HL-60 (cell line): ENCODE results near the gene CAP1.
"Not testable (repeated sequence)": the region's sequence is repeated elsewhere in the genome, so short reads cannot be mapped to it uniquely, and the experiment has no call there.

Source experiments
- DNase-seq, 2 experiments: peaks; one replicate each; pipeline ENCODE4 v3.0.0-alpha.2; 2010 to 2020; ENCODE audit warnings: low read depth in 1 of 2, low spot score in 1 of 2
- H3K27ac ChIP-seq: fragments of 250-450 bp; sonication (Bioruptor Pico); replicated peaks from 2 replicates; pipeline ENCODE4 v1.5.1; 2020; ENCODE audit warnings: mild to moderate bottlenecking, moderate library complexity
- H3K27me3 ChIP-seq: fragments of 250-450 bp; sonication (Bioruptor Pico); 2 replicates; pipeline ENCODE4 v1.5.1; 2021; ENCODE audit warnings: mild to moderate bottlenecking, moderate library complexity; ENCODE audit not compliant: insufficient read depth, poor library complexity, severe bottlenecking
- H3K4me3 ChIP-seq: replicated peaks from 2 replicates; pipeline ENCODE4 v1.5.1; 2011; ENCODE audit warnings: mild to moderate bottlenecking, control low read depth, low read length; ENCODE audit not compliant: insufficient read depth
- GABPA ChIP-seq: IDR thresholded peaks from 2 replicates; pipeline ENCODE4 v1.6.1; 2012; ENCODE audit warnings: low read depth
- POLR2AphosphoS5 ChIP-seq: IDR thresholded peaks from 2 replicates; pipeline ENCODE4 v1.6.1; 2012; ENCODE audit warnings: low read depth
- SPI1 ChIP-seq: IDR thresholded peaks from 2 replicates; pipeline ENCODE4 v1.6.1; 2012; ENCODE audit warnings: low read depth, mild to moderate bottlenecking, borderline replicate concordance
- TF ChIP-seq, protein P1 (sequence below): IDR thresholded peaks from 2 replicates; pipeline ENCODE4 v1.6.1; 2012; ENCODE audit warnings: low read depth; ENCODE audit not compliant: insufficient replicate concordance
- TF ChIP-seq, protein P2 (sequence below): IDR thresholded peaks from one replicate; pipeline ENCODE4 v1.5.1; 2011; ENCODE audit warnings: low read length, control low read depth, inconsistent platforms; ENCODE audit not compliant: insufficient read depth

The CAP1 gene

DNA sequence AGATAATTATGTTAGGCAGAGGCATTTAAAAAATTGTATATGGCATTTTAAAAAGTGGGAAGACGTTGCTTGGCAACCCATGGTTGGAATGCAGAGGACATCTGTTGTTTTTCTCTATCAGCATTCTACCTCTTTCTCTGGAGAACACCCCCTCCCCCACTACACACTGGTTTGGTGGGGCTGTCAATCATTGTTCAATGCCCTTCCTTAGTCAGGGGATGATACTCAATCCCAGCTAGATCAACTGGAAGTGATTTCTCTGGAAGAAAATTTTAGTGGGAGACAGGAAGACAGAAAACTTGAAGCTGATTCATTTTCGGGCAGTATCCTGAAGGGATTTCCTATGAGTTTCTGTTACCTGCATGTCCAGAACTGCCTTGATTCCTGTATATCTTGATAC lies 35.7 kb upstream of the CAP1 start:
- no peak overlapping the region for H3K27ac ChIP-seq

DNA sequence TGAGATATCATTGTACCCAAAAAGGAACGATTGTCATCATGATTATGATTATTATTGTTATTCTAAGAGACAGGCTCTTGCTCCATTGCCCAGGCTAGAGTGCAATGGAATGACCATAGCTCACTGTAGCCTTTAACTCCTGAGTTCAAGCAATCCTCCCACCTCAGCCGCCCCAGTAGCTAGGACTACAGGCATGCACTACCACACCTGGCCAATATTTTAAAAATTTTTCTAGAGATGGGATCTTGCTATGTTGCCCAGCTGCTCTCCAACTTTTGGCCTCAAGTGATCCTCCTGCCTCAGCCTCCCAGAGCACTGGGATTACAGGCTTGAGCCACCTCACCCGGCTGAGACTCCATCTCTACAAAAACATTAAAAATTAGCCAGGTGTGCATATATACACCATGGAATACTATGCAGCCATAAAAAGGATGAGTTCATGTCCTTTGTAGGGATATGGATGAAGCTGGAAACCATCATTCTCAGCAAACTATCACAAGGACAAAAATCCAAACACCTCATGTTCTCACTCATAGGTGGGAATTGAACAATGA lies 33.0 kb upstream of the CAP1 start:
- H3K27me3 ChIP-seq, DNase-seq, H3K4me3 ChIP-seq, H3K27ac ChIP-seq: not testable (repeated sequence)

More for the DNA sequence above, 35.7 kb upstream of the CAP1 start:
- no peaks in the 10 kb centered on the region for H3K27me3 ChIP-seq
- DNase-seq = no peak
- H3K4me3 ChIP-seq = no peak overlapping the region
- TF ChIP-seq, protein P1, sequence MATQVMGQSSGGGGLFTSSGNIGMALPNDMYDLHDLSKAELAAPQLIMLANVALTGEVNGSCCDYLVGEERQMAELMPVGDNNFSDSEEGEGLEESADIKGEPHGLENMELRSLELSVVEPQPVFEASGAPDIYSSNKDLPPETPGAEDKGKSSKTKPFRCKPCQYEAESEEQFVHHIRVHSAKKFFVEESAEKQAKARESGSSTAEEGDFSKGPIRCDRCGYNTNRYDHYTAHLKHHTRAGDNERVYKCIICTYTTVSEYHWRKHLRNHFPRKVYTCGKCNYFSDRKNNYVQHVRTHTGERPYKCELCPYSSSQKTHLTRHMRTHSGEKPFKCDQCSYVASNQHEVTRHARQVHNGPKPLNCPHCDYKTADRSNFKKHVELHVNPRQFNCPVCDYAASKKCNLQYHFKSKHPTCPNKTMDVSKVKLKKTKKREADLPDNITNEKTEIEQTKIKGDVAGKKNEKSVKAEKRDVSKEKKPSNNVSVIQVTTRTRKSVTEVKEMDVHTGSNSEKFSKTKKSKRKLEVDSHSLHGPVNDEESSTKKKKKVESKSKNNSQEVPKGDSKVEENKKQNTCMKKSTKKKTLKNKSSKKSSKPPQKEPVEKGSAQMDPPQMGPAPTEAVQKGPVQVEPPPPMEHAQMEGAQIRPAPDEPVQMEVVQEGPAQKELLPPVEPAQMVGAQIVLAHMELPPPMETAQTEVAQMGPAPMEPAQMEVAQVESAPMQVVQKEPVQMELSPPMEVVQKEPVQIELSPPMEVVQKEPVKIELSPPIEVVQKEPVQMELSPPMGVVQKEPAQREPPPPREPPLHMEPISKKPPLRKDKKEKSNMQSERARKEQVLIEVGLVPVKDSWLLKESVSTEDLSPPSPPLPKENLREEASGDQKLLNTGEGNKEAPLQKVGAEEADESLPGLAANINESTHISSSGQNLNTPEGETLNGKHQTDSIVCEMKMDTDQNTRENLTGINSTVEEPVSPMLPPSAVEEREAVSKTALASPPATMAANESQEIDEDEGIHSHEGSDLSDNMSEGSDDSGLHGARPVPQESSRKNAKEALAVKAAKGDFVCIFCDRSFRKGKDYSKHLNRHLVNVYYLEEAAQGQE = no peak
- TF ChIP-seq POLR2AphosphoS5 (no peak), GABPA (no peak), SPI1 (no peak)
- TF ChIP-seq, protein P2, sequence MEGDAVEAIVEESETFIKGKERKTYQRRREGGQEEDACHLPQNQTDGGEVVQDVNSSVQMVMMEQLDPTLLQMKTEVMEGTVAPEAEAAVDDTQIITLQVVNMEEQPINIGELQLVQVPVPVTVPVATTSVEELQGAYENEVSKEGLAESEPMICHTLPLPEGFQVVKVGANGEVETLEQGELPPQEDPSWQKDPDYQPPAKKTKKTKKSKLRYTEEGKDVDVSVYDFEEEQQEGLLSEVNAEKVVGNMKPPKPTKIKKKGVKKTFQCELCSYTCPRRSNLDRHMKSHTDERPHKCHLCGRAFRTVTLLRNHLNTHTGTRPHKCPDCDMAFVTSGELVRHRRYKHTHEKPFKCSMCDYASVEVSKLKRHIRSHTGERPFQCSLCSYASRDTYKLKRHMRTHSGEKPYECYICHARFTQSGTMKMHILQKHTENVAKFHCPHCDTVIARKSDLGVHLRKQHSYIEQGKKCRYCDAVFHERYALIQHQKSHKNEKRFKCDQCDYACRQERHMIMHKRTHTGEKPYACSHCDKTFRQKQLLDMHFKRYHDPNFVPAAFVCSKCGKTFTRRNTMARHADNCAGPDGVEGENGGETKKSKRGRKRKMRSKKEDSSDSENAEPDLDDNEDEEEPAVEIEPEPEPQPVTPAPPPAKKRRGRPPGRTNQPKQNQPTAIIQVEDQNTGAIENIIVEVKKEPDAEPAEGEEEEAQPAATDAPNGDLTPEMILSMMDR = no peak

DNA sequence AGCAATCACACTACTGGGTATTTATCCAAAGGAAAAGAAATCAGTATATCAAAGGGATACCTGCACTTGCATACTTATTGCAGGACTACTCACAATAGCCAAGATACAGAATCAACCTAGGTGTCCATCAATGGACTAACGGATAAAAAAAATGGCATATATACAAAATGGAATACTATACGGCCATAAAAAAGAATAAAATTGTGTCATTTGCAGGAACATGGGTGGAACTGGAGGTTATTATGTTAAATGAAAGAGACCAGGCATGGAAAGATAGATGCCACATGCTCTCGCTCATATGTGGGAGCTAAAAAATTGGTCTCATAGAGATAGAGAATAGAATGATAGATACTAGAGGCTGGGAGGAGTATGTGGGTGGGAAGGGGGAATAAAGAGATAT lies 29.3 kb upstream of the CAP1 start:
- DNase-seq = no peak
- H3K27me3 ChIP-seq = no peaks in the 10 kb centered on the region
- H3K27ac ChIP-seq = no peak overlapping the region
- TF ChIP-seq POLR2AphosphoS5 (no peak), SPI1 (no peak), GABPA (no peak)
- TF ChIP-seq, protein P2 = no peak
- TF ChIP-seq, protein P1 = no peak
- H3K4me3 ChIP-seq = no peak overlapping the region

DNA sequence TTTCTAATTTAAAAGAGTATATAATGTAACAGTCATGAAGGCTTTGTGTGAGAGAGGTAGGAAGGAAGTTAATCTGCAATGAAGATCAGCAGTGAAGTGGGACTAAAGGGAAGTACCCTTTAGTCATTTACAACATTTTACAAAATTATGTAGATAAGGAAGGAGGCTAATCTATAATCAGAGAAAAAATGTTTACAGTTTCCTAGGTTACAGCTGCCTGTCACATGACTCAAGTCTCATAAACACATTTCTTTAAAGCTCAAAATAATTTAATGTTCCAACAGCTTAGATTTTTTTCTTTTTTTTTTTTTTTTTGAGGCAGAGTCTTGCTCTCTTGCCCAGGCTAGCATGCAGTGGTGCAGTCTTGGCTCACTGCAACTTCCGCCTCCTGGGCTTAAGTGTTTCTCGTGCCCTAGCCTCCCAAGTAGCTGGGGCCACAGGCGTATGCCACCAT lies 26.2 kb upstream of the CAP1 start:
- TF ChIP-seq SPI1 (no peak), GABPA (no peak)
- DNase-seq = peak in 1 of 2 experiments; percentile 61
- no peak overlapping the region for H3K27ac ChIP-seq
- H3K4me3 ChIP-seq = no peak overlapping the region
- H3K27me3 ChIP-seq = no peaks in the 10 kb centered on the region
